ENCODE data around the gene CLCF1.

GRCh38 chr11:67349457-67349856 lies 23.9 kb downstream of the CLCF1 start:
- TF ChIP-seq POLR2A (IDR thresholded peaks at IDR 0.05; ENCODE audit: insufficient read depth in 1 of 2, low read depth in 2 of 2, low read length in 2 of 2), result no peak
- no peak for TF ChIP-seq U2AF2 (IDR thresholded peaks at IDR 0.05; ENCODE audit: low read depth, low read length)
- no peak for TF ChIP-seq ZNF710 (CRISPR knock-in tag; IDR thresholded peaks at IDR 0.05; ENCODE audit: borderline replicate concordance)

Measured in HepG2 (cell line).